Stromal cell of bone marrow (primary cell): ENCODE results near the gene SNX20.

Source experiments
- DNase-seq: peaks from one replicate; pipeline ENCODE4 v3.0.0-alpha.2; 2012; ENCODE audit warnings: low read depth

Gene SNX20

DNA sequence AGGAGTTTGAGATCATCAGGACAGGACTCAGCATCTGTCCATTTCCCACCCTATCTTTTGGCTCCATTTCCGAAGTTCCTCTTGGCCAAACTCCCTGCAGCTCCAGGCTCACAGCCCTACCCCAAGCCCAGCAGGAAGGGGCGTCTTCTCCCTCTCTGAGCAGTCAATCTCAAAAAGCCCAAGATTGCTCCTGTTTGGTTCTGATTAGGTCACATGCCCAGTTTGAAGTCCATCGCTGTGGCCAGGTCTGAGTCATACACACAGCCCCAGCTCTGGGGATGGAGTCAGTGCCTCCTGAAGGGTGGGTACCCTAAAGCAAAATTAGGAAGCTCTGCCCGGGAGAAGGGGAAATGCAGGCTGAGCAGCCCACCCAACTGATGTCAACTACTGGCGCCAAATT is 23.9 kb downstream of the SNX20 start:
- peak; percentile 5 for DNase-seq

DNA sequence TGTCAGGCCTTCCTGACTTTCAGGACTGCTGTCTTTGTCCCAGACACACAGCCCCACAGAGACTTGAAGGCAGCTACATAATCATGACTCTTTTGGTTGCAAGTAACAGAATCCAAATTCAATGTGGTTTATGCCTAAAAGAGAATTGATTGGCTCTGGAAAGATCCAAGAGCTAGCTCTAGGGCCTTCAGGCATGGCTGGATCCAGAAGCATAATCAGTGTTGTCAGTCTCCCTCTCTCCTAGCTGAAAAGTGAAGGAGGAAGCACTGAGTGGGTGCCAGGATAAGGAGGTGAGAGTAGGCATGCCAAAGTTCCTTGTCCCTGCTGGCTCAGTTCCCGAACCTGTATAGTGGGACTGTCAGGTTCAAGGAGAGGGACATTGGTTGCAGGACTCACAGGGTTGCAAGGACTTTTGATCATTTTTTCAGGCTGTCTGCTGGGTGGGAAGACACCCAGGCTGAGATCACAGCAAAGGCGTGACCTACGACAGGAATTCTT is 25.5 kb downstream of the SNX20 start:
- DNase-seq = no peak

DNA sequence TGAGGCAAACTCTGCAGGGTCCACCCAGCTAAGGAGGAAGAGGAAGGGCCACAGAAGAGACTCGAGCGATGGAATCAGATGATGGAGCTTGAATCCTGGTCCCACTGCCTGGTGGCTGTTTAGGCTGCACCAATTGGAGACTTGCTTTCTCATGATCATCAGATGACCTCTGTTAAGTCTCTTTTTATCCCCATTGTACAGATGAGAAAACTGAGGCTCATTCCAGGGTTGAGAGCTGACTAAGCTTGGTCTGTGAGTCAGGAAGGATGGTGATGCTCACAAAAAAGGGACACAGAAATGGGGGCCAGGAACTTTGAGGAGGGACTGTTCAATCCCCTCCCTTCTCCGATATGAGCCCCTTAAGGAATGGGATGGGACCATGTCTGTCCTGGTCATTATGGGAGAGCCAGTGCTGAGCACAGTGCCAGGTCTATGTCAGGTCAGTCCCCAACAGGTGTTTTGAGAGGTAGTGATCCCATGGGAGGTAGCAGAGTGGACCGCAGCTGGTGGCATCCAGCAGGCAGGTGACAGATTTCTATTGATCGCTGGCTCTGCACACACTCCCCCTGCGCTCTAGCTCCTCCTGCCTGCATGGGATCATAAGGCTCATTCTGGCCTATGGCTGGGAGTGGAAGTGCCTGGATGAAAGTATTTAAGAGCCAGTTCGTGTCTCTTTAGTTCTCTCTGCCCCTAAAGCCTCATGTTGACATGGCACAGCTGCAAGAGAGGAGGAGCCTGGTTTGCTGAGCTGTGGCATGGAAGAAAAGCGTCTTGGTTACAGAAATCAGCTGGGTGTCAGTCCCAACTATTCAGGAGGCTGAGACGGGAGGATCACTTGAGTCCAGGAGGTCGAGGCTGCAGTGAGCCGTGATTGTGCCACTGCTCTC is 27.2 kb downstream of the SNX20 start:
- DNase-seq = no peak

DNA sequence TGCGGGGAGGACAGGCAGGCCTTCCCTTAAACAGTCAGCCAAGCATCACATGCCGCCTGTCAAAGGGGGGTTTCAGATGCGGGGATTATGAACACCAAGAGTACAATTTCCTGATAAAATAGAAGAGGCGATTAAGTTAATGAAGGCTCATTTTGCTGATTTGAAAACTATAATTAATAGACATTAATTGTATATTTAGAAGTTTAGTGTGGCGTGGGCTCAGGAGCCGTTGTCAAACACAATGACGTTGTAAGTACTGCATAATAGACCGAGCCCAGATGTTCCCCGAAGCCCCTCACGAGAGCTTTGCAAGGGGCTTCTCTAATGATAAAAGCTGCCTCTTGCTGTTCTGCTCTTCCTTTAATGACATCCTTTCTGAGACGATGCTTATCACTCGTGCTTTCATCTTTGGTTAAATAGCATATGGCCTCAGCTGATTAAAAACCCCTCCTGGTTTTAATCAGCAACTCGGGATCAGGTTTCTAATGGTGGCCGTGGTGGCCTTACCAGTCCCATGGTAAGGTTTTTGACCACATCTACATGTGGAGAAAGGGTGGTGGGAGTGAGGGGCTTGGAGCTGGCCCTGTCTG is 28.2 kb downstream of the SNX20 start:
- no peak for DNase-seq

DNA sequence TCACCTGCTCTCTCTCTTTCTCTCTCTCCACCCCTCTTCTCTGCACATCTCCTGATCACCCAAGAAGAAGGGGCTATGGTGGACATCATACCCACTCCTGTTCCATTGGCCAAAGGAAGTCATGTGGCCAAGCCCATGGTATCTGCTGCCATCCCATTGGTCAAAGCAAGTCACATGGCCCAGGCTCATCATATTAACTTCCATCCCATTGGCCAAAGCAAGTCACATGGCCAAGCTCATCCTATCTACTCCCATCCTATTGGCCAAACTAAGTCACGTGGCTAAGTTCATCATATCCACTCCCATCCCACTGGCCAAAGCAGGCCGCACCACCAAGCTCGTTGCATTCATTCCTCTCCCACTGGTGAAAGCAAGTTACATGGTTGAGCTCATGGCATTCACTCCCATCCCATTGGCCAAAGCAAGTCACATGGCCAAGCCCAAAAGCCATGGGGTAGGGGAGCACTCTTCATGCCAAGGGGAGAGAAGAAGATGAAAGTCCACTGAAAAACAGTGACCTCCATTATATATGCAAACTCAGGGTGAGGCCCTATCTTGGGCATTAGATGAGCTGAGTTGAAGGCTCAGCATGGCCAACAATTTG is 29.2 kb downstream of the SNX20 start:
- DNase-seq = no peak

DNA sequence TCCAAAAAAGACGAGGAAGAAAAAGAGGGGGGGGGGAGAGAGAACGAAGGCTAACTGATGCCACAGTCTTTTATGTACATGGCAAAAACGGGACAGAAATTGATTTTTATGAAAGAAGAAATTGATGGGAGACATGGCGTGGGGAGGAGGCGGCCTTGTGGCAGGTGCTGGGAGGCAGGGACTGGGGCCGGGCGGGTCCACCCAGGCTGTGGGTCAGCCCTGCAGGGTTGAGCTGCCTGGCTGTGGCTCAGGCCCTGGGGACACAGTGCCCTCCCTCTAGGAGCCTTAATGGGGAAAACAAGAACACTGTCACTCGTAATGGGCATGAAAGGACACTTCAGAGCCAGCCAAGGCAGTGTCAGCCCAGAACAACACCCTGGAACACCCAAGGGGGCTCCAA is 34.8 kb downstream of the SNX20 start:
- DNase-seq = no peak

DNA sequence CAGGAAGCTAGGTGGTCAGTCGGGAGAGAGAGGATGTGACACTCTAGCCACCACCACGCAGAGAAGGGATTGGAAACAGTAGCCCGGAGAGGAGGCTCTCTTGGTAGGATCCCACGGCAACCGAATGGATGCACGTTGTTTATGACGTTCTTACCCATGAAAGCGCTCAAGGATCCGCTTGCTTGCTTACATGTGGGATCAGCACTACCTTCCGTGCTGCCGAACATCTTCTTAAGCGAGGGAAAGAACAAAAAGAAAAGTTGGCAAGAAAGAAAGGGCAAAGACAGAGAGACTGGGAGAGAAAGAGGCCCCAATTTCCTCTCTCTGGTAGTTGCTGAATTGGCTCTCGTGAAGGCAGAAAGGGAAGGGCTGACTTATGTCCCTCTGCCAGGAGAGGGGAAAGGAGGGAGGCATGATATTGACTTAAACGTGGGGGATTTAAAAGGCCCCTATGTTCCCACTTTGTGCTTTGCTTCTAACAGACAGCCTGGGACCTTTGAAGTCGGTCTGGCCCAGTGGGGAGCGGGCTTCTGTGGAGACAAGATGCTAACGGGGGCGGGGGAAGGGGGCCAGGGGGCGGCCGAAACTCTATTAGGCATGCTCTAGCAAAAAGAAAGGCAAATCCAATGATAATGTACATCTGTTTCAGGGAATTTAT is 35.4 kb downstream of the SNX20 start:
- no peak for DNase-seq

DNA sequence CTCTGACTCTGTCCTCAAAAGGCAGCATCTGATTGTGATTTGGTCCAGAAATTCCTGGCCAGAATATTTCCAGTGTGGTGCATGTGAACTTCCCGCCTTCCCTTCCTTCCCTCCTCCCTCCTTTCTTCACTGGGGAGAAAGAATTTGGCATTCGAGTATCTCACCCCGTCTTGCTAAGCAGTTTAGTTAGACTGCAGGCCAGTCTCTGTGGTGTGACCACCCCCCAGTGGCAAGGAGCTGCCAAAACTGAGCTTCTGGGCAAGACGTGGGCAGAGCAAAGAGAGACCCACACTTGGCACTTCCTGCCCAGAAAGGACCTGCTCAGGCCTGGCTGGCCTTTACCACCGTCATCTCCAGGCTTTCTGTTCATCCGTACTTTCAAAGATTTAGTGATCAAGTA is 36.4 kb downstream of the SNX20 start:
- DNase-seq = peak; percentile 6

DNA sequence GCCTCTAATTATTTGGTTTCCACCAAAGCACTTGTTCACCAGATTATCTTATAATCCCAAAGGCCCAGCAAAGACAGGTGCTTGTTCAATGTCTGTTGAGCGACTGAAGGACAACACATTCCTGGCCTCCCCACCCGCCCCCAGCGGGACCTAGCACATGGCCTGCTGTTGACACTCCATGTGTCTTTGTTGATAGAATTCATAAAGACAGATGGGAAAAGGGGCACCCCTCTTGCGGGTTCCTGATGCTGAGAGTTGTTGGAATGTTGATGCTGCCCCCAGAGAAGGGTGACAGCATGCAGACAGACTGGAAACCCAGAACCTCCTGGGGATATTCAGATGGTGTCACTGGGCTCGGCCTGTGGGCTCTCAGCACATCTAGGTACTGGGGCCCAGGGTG is 36.9 kb downstream of the SNX20 start:
- no peak for DNase-seq

DNA sequence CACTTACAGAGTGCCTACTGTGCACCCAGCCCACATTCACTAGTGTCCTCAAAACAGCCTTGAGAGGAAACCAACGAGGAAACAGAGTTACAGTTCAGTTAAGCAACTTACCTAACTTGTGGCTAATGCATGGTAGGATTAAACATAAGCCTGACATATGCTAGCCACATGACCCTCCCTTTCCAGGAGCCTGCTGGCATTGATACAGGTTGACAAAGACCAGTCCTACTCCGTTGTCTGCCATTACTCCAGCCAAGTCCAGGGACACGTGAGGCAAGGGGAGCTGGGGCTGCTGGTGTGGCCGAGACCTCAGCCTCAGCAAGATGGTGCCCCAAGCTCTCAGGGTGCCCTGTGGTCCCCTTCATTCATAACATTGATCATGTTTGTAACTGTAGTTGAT is 37.9 kb downstream of the SNX20 start:
- DNase-seq = no peak

DNA sequence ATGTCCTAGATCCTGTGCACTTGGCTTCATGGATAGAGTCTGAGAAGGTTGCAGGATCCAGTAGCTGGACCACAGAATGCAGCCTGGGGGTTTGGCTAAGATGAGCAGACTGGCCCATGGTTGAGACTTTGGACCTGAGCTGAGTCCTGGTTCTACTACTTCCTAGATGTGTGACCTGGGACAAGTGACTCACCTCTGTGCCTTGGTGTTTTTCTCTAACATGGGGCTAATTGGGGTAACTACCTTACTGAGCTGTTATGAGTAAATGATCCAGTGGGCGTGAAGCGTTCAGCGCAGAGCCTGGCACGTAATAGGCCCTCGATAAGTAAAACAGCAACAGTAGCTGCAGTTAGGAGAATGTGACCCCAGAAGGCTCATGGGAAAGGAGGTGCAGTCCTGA is 38.8 kb downstream of the SNX20 start:
- no peak for DNase-seq

DNA sequence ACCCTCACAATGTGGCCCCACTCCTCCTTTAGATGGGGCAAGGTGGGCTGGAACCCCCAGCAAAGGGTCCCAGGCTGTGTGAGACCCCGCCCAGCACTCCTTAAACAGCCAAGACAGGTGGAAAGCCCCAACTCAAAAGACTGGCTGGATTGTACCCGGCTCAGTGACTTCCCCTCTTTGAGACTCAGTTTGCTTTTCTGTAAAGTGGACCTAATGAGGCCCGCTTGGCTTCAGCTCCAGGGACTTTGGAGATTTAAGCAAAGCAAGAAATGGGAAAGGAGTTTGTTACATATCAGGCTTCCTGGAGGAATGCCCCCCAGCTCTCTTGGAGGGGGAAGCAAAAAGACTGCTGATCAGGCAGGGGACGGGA is 39.3 kb downstream of the SNX20 start:
- no peak for DNase-seq

DNA sequence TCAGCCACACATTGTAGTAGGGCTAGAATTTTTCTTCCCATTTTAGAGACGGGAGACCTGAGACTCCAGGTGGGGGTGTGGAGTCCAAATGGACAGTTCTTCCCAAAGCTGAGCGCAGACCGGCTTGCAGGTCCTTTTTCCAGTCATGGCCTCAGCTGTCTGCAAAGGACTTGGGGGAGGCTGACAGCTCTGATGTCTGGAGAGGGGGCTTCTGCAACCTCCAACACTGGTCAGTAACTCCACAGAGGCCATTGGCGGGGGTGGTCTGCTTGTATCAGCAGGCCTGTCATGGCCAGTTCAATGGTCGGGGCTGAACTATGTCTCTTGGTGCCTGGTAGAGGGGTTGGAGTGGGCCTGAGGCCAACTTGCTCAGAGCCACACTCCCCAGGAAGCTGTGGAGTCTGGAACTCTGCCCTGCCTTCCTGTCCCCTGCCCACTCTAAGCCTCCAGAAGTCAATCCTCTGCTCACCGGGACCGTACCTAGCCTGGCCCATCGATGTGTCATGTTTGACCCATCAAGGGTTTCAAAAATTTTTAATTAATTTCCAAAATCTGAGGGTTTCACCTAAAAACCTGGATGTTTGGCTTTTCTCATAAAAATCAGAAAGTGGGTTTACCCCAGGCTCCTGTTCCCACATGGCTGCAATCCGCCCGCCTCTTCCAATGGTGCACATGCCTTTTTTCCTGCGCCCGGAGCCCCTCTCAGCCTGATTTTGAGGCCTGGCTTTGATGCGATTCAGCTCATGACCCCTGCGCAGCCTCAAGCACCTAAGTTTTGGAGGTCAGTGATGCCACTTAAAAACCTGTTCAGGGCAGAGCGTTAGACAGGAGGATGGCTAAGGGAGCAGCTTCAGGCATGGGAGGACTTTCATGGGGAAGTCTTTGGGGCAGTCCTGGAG is 39.9 kb downstream of the SNX20 start:
- no peak for DNase-seq

DNA sequence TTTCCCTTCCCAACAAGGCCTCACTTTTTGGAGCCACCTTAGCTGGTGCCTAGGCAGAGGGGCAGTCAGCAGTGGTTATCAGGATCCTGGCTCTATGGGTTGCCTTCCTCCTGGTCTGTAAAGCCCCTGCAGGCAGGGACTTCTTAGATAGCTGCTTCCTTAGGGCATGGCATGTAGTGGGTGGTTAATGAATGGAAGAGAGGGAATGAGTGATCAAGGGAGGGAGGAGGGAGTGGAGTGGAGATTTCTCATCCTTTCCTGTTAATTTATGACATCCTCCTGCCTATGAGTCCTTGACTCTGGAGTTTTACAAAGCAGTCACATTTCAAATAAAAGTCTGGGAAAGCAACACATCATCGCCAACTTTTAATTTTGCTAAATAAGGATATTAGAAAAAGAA is 40.7 kb downstream of the SNX20 start:
- DNase-seq = peak; percentile 3

DNA sequence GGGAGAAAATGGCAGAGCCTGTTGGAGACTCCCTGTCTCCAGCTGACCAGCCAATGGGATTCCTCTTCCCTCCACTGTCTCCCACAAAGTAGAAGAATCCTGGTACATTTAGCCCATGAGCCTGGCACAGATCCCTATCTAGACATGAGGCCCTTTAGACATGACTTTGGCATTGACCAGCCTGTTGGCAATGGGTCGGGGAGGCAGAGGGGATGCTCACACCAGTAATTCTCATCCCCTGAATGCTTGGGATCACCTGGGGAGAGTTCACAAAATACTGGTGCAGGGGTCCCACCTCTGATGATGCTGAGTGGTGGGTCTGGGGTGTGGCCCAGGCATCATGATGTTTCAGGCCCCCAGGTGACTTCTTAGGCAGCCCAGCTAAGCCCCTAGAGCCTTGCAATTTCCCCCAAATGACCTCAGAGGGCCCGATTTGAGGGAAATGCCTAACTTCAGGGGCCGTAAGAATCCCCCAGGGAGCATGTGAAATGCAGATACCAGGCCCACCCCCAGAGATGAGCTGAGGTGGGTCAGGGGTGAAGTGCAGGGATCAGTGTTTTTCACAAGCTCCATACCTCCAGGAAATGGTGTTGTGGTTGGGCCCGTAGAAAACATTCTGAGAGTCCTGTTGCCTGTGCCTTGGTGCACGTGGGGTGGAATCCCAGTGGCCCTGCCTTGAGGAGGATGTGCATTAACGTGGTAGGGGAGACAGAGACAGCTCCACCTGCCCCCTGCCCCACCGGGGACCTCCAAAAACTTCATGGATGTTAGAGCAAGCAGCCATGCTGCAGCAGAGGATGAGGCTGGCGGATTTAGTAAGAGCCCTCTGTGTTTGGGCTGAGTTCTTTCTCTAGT is 42.1 kb downstream of the SNX20 start:
- DNase-seq = no peak

DNA sequence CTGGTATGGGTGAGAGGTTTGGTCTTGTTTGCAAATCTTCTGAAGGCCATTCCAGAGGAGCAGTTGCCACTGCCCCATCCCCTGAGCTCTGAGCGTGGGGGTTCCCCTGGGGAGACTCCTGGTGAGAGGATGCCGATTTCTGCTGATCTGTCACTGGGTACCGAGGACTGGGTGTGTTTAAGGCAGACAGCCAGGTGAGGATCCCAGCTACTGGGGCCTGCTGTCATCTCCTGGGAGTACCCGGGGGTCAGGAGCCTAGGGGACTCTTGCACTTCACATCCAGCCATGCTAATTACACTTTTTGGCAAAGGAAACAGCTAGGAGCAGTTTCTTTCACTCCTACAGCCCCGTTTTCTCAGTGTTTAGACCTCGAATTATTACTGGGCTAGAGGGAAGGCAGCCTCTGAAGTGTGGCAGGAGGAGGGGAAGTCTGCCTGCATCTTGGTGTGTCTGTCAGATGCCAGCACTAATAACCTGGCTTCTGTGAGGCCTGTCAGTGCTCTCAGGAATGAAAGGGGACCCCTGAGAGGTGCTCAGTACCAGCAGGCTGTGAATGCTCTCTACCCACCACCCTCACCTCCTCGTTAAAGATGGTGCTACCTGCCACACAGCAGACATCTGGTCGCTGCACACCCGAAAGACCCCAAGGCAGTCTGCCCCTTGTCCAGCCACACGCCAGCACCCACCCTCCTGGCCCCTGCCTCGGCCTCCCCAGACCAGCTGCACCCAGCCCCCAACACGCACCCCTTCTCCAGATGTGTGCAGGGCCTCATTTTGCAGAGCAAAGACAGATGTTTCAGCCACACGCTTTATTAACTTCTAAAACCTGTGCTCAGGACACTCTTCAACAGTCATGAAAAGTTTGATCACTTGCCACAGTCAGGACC is 43.2 kb downstream of the SNX20 start:
- DNase-seq = no peak

DNA sequence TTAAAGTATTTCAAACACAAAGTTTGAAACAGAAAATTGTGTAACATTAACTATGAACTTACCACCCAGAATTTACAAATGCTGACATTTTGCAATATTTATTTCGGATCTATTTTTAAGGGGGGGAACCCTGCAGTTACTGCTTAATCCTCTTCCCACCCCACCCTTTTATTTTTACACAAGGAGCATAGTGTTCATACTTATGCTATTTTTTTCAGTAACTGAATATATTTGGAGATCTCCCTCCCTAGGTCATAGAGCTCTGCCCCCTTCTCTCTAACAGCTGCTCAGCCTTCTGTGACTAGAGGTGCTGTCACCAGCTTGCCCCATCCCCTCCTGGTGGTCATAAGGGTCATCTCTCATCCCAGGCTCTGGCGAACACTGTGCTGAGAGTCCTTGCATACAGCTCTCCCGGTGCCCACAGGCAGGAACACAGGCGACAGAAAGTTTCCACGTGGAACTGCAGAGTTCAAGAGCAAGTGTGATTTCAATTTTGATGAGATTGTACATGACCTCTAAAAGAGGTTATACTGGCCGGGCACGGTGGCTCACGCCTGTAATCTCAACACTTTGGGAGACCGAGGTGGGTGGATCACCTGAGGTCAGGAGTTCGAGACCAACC is 44.2 kb downstream of the SNX20 start:
- no peak for DNase-seq

DNA sequence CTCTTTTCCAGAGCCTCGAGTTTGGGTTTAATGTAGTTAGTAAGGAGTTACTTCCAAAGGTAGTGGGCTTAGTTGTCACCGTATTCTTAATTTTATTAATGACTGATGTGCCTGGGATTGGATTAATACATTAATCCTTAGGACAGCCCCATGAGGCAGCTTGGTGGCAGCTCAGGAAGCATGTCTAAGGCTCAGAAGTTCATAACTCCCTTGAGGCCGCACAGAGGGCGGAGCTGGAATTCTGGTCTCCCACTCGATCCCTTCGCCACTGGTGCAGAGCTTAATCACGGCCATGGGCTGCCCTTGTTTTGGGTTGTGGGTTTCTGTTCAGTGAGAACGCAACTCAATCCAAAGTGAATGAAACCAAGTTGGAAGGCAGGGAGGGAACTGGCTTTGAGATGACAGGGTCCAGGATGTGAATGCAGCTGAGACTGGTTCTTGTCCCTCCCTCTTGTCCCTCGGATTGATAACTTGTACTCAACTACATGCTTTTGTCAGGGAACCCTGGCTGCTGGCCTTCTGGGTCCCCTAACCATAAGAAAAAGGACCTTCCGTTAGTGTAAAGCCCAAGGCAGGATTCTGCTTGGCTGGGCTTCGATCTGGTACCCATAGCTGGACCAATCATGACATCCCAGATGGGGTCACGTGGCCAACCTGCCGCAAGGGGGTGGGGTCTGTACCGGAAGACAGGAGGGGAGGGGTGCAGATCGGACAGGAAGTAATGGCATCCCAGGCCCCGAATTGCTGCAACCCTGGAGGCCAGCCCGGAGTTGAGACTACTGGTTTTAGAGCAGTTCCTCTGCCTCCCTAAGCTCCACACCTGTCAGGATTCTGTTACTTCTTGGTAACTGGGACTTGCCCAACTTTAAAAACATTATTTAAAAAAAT is 45.4 kb downstream of the SNX20 start:
- no peak for DNase-seq
